Pulmonary artery endothelial cell (primary cell): ENCODE data around the gene RASSF3. TPM values are rescaled to one million over a fixed set of nuclear protein-coding genes. Genes with fewer than 3 reads are reported as not detected.
"Not testable (repeated sequence)": the region's sequence is repeated elsewhere in the genome, so short reads cannot be mapped to it uniquely, and the experiment has no call there.

Experiments used
- DNase-seq: peaks from one replicate; pipeline ENCODE4 v3.0.0-alpha.2; 2011; ENCODE audit warnings: low read depth, low spot score
- total RNA-seq: library from RNA; depleted of rRNA; stranded (reverse); fragments of >200 nt; gene quantifications from 2 replicates; pipeline ENCODE4 v1.2.3, GENCODE V29; 2014

Gene RASSF3
- total RNA-seq, 1 donor from 2014 or later = 59.0 TPM

- DNase-seq = no peak
Observed at GRCh38 chr12:64595863-64596793, 14.2 kb upstream of the RASSF3 start.

GRCh38 chr12:64598831-64599230 lies 11.5 kb upstream of the RASSF3 start:
- DNase-seq = no peak

- DNase-seq = no peak
Observed at GRCh38 chr12:64600164-64600561, 10.1 kb upstream of the RASSF3 start.

- no peak for DNase-seq
Observed at GRCh38 chr12:64603183-64603841, 7.0 kb upstream of the RASSF3 start.

GRCh38 chr12:64608901-64609535 lies 1.3 kb upstream of the RASSF3 start:
- no peak for DNase-seq

GRCh38 chr12:64609536-64610078 lies 688 bp upstream of the RASSF3 start:
- no peak for DNase-seq

- no peak for DNase-seq
Observed at GRCh38 chr12:64610660-64611340, 505 bp downstream of the RASSF3 start.

- DNase-seq = no peak
Observed at GRCh38 chr12:64611341-64612284, 1.3 kb downstream of the RASSF3 start.

- DNase-seq = no peak
Observed at GRCh38 chr12:64612843-64613242, 2.5 kb downstream of the RASSF3 start.

- DNase-seq = not testable (repeated sequence)
Observed at GRCh38 chr12:64613775-64614398, 3.6 kb downstream of the RASSF3 start.

- no peak for DNase-seq
Observed at GRCh38 chr12:64616201-64616600, 5.9 kb downstream of the RASSF3 start.

- no peak for DNase-seq
Observed at GRCh38 chr12:64618953-64619590, 8.8 kb downstream of the RASSF3 start.

GRCh38 chr12:64621257-64621942 lies 11.1 kb downstream of the RASSF3 start:
- no peak for DNase-seq

GRCh38 chr12:64624035-64624434 lies 13.7 kb downstream of the RASSF3 start:
- no peak for DNase-seq

- peak; percentile 89 for DNase-seq
Observed at GRCh38 chr12:64625243-64626077, 15.2 kb downstream of the RASSF3 start.

GRCh38 chr12:64626588-64626987 lies 16.3 kb downstream of the RASSF3 start:
- not testable (repeated sequence) for DNase-seq

- no peak for DNase-seq
Observed at GRCh38 chr12:64627771-64628170, 17.5 kb downstream of the RASSF3 start.

- no peak for DNase-seq
Observed at GRCh38 chr12:64631197-64631596, 20.9 kb downstream of the RASSF3 start.
